HG03097 (cell line): ENCODE data around the gene SAMHD1.
"Not testable (repeated sequence)": the region's sequence is repeated elsewhere in the genome, so short reads cannot be mapped to it uniquely, and the experiment has no call there.

Experiments used
- ATAC-seq: cut with Tn5 transposase; IDR thresholded peaks from one replicate; pipeline ENCODE4 v1.9.1; 2021; ENCODE audit not compliant: unreplicated experiment, low FRiP score

Gene SAMHD1

GRCh38 chr20:36951198-36951978 is at the start of gene SAMHD1:
SAMHD1 (minus strand) TSS chr20:36951708; CDS start chr20:36951643, 65 bp downstream.
- ATAC-seq: peak; percentile 87

- ATAC-seq: not testable (repeated sequence)
Measured at GRCh38 chr20:37000171-37000570, 48.7 kb upstream of the SAMHD1 start.

- no peak for ATAC-seq
Measured at GRCh38 chr20:36998652-36999051, 47.1 kb upstream of the SAMHD1 start.

DNA sequence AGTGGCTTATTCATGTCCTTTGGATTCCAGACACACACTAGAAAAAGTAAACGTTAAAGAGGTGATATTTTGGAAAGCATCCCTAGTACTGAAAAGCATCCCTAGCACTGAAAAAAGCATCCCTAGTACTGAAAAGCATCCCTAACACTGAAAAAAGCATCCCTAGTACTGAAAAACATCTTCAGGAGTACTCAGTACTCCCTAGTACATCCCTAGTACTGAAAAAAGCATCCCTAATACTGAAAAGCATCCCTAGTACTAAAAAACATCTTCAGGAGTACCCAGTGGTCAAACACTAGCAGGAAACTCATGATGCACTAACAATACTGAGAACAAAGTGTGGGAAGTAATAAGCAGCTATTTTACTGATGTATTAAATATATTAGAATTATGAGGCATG is 45.6 kb upstream of the SAMHD1 start:
- no peak for ATAC-seq

DNA sequence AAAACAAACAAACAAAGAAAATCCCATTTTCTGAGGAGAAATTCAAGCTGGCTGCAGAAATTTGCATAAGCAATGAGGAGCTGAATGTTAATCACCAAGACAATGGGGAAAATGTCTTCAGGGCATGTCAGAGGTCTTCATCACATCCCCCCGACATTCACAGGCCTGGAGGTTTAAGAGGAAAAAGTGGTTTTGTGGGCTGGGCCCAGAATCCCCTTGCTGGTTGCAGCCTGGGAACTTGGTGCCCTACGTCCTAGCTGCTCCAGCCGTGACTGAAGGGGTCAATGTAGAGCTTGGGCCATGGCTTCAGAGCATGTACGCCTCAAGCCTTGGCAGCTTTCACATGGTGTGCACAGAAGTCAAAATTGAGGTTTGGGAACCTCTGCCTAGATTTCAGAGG is 42.7 kb upstream of the SAMHD1 start:
- not testable (repeated sequence) for ATAC-seq

- no peak for ATAC-seq
Measured at GRCh38 chr20:36992802-36993334, 41.4 kb upstream of the SAMHD1 start.

DNA sequence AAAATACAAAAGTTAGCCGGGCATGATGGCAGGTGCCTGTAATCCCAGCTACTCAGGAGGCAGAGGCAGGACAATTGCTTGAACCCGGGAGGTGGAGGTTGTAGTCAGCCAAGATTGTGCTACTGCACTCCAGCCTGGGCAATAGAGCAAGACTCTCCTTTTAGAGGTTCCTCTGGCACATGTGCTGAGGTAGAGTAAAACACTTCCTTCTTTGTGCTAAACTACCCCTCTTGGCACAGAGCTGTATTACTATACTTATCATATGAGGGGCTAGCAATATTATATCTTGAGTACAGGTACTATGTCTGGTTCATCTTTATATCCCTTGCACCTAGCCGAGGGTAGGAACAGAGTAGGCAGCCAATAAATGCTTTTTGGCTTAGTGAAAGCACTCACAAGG is 40.2 kb upstream of the SAMHD1 start:
- ATAC-seq: no peak

- no peak for ATAC-seq
Measured at GRCh38 chr20:36989797-36990196, 38.3 kb upstream of the SAMHD1 start.

DNA sequence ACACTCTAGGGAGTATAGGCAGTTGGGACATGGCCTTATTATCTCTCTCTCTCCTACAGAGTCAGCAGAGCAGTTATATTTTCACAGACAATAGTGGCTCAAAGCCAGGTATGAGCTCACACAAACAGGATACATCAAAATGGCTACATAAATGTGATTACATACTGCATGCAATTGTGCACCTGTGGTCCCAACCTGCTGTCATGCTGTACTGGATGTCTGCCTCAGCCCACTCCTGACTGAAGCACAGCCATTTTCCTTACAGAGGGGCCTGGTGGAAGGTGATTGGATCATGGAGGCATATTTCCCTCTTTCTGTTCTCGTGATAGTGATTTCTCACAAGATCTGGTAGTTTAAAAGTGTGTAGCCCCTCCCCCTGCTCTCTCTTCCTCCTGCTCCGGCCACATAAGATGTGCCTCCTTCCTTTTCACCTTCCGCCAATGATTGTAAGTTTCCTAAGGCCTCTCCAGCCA is 37.0 kb upstream of the SAMHD1 start:
- no peak for ATAC-seq

DNA sequence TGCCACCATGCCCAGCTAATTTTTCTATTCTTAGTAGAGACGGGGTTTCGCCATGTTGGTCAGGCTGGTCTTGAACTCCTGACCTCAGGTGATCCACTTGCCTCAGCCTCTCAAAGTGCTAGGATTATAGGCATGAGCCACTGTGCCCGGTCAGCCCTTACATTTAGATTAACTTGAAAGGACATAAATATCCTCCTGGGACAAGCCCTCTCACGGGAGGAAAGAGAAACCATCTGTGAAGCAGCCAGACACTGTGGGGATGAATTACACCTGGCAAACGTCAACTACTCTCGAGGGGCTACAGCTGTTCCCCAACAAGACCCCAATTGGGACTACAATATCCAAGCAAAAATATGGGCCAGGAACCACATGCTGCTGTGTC is 32.7 kb upstream of the SAMHD1 start:
- ATAC-seq: no peak

DNA sequence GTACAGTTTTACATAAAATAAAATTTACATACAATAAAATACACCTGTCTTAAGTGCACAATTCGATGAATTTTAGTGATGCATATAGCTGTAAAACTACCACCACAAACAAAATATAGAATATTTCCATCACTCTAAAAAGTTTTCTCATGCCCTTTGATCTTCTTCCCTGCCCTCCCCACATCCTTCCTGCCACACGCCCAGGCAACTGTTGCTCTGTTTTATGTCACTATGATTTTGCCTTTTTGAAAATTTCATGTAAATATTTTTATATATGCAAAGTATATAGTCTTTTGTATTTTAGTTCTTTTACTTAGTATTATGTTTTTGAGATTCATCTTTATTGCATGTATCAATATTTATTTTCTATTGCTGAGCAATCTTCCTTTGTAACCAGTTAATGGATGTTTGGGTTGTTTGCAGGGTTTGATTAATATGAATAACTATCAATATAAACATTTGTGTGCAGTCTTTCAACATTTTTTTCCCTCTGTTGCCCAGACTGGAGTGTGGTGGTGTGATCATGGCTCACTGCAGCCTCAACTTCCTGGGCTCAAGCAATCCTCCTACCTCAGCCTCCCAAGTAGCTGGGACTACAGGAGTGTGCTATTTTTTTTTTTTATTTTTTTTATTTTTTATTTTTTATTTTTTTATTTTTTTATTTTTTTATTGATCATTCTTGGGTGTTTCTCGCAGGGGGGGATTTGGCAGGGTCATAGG is 23.8 kb upstream of the SAMHD1 start:
- no peak for ATAC-seq

DNA sequence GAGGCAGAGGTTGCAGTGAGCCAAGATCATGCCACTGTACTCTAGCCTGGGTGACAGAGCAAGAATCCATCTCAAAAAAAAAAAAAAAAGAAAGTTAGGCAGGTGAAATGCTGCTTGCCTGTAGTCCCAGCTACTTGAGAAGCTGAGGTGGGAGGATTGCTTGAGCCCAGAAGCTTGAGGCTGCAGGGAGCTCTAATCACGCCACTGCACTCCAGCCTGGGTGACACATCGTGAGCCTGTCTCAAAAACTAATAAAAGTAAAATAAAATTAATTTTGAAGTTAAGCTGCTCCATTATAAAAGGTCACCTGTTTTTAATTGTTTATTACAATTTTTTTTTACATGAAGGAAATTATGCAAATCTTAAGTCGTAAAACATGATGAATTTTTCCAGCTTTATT is 23.2 kb upstream of the SAMHD1 start:
- ATAC-seq: no peak

DNA sequence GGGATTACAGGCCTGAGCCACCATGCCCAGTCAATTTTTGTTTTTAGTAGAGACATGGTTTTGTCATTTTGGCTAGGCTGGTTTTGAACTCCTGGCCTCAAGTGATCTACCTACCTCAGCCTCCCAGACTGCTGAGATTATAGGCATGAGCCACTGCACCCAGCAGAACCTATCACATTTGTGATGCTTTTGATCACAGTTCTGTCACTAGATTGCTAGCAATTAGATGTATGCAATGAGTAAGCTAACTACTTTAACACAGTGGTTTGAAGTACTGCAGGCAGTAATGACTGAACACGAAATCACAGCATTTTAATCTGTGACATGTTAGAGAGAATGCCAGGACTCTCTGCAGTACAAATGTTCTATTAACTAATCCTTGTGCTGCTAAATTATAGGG is 19.6 kb upstream of the SAMHD1 start:
- ATAC-seq: no peak

DNA sequence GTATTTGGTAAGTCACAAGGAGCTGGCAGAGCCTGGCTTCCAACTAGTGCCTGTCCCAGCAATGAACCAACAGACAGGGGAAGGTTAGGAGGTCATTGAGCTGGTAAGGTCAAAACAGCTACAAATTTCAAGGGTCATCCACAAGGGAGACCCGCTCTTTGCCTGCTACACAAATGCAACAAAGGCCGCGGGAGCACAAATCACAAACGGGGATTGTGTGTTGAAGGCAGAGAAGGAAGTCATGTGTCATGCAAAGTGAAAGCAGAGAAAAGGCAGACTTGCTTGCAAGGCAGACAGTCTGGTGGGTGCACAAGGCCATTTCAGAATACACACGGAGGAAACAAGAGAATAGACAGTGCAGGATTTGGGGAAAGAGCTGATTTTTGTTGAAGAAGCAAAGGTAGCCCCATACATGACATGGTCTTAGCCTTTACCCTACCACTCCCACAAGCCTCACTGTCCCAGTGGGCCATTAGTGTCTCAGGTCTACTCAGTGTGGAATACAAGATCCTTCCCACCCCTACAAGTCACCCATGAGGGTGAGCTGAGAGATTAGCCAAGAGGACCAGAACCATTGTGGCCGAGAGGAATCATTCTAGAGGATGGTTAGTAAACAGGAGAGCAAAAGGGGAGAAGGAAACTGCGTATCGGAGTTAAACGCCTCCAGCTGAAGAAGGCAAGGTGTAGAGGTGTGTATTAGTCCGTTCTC is 18.1 kb upstream of the SAMHD1 start:
- no peak for ATAC-seq

DNA sequence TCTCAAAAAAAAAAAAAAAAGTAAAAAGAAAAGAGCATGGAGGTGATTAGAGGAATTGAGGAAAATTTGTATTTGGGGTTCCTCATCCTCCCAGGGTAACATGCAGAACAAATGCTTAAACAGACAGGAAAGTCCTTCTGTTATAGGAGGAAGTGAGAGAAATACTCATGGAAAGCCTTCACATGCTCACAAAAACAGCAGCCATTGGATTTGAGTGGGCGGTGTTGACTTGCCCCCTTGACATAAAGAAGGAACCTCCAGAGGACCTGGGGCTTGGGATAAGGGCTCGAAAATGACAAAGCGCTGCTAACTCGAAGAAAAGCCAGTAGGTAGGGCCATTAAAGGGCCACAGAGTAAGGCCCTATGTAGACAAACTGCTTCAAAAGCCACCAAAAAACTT is 17.5 kb upstream of the SAMHD1 start:
- no peak for ATAC-seq

DNA sequence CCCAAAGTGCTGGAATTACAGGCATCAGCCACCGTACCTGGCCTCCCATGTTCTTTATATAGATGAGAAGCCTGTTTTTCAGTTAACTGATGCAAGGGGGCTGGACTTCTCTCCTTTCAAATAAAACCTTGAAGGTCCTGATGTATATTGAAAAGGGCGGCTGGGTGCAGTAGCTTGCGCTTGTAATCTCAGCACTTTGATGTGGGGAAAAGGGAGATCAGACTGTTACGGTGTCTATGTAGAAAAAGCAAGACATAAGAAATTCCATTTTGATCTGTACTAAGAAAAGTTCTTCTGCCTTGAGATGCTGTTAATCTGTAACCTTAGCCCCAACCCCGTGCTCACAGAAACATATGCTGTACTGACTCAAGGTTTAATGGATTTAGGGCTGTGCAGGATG is 16.1 kb upstream of the SAMHD1 start:
- no peak for ATAC-seq

- ATAC-seq: not testable (repeated sequence)
Measured at GRCh38 chr20:36966965-36967364, 15.5 kb upstream of the SAMHD1 start.

- ATAC-seq: not testable (repeated sequence)
Measured at GRCh38 chr20:36962354-36962941, 10.9 kb upstream of the SAMHD1 start.

DNA sequence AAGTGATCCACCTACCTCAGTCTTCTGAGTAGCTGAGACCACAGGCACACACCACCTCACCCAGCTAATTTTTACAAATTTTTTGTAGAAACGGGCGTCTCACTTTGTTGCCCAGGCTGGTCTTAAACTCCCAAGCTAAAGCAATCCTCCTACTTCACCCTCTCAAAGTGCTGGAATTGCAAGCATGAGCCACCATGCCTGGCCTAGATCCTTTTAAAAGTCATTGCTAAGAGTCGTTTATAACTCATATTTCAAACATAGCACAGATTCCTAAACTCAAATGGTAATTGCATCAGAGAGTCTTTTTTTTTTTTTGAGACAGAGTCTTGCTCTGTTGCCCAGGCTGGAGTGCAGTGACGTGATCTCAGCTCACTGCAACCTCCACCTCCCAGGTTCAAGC is 7.7 kb upstream of the SAMHD1 start:
- no peak for ATAC-seq

DNA sequence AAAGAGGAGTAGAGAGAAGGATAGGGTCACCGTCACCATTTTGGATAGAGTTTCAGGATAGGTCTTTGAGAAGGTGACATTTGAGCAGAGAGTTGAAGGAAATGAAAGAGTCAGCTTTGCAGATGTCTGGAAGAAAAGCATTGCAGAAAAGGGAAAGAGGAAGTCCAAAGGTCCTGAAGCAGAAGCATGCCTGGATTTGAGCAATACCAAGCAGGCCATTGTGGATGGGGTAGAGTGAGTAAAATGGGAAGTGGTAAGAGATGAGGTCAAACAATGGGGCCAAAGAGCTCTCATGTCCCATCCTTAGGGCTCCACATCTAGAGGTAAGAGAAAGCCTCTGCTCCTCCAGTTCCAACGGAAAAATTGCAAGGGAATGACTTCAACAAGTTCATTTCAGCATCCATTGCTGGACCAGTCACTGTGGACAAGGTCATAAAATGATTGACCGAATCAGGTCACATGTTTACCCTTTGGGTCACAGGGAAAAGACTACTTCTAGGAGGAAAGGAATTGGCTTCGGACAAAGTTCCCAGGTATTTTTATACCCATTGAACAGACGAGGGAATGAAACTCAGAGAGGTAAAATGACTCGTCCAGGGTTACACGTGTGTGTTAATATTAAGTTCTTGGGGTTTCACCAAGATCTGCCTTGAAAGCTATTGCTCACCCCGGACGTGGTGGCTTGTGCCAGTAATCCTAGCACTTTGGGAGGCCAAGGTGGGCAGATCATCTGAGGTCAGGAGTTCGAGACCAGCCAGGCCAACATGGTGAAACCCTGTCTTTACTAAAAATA is 6.6 kb upstream of the SAMHD1 start:
- no peak for ATAC-seq
